IPS DF 4.7 (cell line): ENCODE results near the gene HEATR9.
"Not testable (repeated sequence)": the region's sequence is repeated elsewhere in the genome, so short reads cannot be mapped to it uniquely, and the experiment has no call there.

Experiments
- DNase-seq: peaks from one replicate; pipeline ENCODE4 v3.0.0-alpha.2; 2013; ENCODE audit warnings: low spot score; ENCODE audit errors: extremely low read depth

The HEATR9 gene

GRCh38 chr17:35868737-35869136 lies at the start of gene HEATR9:
Gene HEATR9, minus strand, starts transcription at chr17:35868891. Its CDS starts 149 bp downstream, at chr17:35868742.
- DNase-seq, result no peak

GRCh38 chr17:35917519-35918213 lies 49.0 kb upstream of the HEATR9 start:
- DNase-seq, result no peak

DNA sequence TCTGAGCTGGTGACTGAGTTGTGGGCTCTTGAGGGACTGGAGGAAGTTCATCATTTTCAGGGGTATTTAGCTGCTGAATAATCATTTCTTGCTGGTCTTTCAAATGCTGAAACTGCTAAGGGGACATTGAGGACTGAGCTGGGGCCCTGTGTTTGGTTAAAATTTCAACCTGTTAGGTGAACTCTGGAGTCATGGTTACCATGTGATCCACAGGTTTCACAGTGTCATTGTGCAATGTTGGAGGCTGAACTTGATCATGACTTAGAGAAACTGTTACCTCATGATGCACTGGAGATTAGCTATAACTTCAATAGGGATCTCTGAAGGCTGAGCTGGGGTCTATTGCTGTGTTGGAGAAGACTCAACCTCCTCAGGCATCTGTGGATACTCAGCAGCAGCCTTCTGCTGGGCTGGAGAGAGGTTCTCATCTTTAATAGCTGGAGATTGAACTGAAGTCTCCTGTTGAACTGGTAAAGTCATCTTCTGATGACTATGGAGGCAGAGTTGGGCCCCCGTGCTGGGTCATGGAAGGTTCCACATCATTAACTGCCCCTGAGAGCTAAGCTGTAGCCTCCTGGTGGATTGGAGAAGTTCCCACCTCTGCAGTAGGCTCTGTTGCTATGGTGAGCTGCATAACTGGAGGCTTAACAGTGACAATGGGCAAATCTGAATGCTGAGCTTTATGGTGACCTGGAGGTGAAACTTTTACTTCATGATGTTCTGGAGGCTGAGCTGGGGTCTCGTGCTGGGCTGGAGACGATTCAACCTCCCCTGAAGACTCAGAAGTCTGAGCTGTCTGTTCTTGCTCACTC lies 46.7 kb upstream of the HEATR9 start:
- DNase-seq, result no peak

DNA sequence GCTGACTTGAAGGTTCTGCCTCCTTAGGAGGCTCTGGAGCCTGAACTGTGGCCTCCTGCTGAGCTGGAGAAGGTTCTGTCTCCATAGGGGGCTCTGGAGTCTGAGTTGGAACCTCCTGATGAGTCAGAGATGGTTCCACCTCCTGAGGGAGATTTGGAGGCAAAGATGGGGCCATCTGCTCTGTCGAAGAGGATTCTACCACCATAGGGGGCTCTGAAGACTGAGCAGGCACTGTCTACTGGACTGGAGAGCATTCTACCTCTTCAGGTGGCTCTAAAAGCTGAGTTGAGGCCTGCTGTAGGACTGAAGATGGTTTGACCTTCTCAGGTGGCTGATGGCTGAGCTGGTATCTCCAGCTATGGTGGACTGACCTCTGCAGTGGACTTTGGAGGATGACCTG lies 45.7 kb upstream of the HEATR9 start:
- DNase-seq, result no peak

GRCh38 chr17:35913609-35914008 lies 44.9 kb upstream of the HEATR9 start:
- no peak for DNase-seq

DNA sequence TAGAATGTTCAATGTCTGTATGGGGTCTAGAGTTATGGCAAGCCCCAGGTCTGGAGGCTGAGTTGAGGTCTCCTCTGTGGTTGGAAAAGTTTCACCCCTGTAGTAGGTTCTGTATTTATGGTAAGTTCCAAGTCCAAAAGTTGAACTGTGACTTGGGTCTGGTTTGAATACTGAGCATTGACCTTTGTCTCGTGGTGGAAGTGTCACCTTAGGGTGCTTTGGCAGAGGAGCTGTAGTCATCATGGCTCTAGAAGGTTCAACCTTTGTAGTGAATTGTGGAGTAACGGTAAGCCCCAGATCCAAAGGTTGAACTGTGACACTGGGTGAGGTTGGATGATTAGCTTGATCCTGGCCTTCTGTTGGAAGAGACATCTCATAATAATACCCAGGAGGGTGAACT lies 44.3 kb upstream of the HEATR9 start:
- no peak for DNase-seq

DNA sequence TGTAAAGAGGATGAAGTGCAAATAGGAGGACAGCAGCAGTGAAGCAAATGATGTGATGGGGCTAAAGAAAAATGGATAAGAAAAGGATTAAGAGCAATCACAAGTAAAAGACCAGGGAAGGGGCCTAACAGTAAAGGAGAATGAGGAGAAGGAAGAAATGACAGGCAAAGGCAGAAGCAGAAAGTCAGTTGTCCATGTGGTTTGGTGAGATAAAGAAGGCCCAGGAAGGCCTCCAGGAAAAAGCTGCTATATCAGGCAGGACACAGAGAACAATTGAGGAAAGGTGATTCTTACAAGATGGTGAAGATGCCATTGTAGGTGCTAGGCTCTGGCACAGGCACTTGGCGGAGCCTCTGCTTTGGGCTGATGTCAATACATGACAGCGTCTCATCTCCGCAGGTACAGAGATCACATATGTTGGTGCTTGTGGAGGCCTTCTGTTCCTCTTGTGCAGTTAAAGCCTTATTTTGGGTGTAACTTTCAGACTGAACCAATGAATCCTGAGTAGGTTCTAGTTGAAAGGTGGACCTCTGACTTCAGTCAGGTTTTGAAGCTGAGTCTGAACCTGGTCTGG lies 43.7 kb upstream of the HEATR9 start:
- no peak for DNase-seq

DNA sequence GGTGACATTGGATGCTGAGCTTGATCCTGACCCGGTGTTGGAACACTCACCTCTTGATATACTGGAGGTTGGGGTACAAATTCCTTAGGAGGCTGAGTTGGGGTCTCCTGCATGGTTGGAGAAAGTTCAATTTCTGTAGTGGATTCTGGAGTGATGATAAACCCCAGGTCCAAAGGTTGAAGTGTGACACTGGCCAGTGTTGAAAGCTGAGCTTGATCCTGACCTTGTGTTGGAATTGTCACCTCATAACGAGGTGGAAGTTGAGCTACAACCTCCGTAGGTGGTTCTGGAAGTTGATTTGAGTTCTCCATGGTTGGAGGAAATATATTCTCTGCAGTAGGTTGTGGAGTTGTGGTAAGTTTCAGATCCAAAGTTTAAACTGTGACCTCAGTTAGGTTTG lies 40.7 kb upstream of the HEATR9 start:
- no peak for DNase-seq

- no peak for DNase-seq
Observed at GRCh38 chr17:35907691-35908090, 39.0 kb upstream of the HEATR9 start.

DNA sequence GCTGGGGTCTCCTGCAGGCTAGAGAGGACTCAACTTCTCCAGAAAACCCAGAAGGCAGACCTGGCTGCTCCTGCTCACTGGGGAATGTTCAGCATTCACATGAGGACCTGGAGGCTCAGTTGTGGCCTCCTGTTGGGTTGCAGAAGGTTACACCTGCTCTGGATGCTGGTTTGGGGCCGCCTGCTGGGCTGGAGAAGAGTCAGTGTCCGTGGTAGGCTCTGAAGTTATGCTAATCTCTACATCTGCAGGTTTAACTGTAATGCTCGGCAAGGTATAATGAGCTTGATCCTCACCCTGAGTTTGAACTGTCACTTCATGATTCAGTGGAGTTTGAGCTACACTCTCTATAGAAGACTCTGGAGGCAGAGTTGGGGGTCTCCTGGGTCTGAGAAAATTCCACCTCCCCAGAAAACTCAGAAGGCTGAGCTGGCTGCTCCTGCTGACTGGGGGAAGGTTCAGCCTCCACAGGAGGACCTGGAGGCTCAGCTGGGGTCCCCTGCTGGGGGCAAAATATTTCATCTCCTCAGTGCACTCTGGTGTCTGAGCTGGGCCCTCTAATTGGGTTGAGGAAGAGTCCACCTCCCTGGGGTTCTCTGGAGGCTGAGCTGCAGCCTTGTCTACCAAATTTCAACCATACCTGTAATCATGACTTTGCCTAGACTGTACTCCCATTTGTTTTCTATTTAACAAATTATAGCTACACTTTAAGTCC lies 38.4 kb upstream of the HEATR9 start:
- no peak for DNase-seq

DNA sequence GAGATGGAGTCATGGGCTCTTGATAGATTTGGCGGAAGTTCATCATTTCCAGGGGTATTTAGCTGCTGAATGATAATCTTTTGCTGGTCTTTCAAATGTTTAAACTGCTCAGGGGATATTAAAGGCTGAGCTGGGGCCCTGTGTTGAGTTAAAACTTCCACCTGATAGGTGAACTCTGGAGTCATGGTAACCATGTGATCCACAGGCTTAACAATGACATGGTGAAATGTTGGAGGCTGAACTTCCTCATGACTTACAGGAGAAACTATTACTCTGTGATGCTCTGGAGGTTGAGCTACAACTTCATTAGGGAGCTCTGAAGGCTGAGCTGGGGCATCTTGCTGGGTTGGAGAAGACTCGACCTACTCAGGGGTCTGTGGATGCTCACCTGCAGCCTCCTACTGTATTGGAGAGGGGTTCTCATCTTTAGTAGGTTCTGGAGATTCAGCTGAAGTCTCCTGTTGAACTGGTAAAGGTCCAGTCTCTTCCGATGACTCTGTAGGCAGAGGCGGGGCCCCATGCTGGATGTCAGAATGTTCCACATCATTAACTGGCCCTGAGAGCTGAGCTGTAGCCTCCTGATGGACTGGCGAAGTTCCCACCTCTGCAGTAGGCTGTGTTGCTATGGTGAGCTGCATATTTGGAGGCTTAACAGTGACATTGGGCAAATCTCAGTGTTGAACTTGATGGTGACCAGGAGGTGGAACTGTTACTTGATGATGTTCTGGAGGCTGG lies 37.7 kb upstream of the HEATR9 start:
- DNase-seq, result no peak

DNA sequence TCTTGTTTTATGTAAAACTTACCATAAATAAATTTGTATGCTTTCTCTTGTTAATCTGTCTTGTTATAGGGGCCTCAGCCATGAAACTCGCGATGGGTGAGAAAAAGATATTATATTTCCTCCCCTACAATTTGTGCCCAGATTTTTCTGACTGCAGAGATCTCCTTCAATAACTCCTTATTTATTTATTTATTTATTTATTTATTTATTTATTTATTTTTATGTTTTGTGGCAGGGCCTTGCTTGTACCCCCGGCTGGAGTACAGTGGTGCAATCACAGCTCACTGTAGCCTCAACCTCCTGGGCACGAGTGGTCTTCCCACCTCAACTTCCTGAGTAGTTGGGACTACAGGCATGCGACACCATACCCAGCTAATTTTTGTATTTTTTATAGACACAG lies 34.8 kb upstream of the HEATR9 start:
- DNase-seq, result no peak

GRCh38 chr17:35901631-35902175 lies 33.0 kb upstream of the HEATR9 start:
- DNase-seq, result no peak

DNA sequence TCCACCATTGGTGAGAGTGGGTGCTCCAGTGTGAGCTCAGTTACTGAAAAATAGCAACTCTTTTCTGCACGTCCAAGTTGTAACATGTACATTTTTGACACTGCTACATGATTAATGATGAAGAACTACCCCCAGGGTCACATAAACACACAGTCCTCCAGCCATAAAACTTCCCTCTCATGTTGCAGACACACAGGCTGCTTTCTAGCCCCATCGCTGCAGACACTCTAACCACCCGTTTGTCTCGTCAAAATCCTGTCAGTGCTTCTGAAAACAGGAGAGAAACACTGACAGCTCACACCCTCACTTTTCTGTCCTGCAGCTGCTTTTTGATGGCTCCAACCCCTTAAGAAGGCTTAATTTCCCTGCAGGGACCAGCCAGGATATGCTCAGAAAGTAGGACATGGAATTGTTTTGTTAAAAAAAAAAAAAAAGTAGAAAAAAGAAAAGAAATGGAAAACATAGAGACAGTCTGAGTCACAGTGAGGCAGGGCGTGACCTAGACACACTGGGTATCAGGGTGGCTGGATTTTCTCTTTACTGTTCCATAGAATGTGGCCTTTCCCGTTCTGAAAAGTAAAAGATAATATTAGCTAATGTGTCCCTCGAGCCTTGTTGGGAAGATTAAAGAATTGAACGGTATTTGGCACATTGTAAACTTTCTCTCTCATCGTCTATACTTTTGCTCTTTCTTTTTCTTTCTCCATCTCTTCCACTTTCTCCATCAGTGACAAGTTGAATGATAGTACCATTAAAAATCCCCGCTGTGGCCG lies 32.2 kb upstream of the HEATR9 start:
- no peak for DNase-seq

- no peak for DNase-seq
Observed at GRCh38 chr17:35900280-35900679, 31.6 kb upstream of the HEATR9 start.

DNA sequence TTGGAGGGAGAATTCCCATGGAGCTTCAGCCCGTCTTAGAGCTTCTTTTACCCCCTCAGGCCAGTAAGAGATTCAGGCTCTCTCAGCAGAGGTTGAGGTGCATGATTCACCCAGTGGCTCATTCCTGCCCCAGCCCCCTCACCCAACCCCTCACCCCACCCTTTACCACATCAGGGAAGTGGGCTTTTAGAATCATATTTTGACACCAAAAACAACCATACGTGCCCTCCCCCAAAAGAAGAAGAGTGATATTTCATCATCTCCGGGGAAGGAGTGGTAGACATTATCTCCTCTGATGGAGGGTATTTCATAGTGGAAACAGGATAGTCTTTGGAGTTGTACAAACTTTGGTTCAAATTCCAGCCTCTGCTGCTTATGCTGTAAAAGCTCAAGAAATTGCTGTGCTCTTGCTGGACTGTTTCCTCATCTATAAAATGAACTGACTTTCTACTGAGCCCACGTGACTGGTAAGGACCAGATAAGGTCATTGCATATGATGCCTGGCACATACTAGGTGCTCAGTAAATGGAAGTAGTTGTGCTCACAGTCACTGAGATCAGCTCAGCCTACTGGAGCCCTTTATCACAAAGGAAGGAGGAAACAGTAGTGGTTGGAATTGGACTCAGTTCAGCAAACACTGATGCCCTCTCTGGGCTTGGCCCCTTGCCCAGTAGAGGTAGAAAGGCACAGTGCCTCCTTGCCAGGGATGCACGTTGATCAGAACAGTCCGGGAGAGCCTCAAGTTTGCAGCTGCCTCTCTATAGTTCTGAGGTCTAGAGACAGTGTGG lies 29.8 kb upstream of the HEATR9 start:
- DNase-seq, result no peak

- DNase-seq, result not testable (repeated sequence)
Observed at GRCh38 chr17:35897772-35898171, 29.1 kb upstream of the HEATR9 start.

DNA sequence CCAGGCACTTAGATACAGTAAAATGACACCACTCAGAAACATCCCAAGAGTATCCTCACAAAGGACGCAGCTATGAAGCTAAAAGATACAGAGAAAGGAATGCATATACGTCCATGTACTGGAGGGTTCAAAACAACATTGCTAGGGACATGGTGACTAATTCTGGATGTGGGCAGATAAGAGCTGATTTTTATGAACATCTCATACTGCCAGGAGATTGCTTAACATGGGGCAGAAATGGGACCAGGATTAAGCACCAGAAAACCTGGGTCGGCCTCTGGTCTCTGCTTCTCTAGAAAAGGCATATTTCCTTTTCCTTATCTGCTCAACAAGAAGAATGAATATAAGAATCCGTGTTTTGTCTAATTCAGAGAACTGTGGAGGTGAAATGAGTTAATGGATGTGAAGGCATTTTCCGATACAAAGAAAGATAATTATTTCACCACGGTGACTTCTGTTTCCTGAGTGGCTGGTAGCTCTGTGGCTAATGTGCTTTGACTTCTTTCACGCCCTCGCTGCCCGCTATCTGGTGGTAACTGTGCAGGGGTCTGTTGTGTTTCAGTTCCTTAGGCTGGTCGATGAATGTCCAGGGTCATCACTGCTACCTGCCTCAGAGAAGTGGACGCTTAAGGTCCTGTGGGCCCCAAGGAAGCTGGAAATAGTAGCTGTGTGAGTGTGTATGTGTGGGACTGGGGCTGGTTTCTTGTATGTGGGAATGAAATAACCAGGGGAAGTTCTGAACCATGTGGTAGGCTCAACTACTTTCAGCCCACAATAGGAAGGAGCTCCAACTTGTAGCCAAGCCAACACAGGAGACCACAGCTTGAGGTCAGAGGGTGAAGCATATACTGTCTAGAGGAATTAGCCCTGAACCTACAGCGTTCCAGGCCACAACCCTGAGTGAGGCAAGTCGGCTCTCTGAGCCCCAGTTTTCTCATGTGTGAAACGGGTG lies 27.2 kb upstream of the HEATR9 start:
- DNase-seq, result no peak
